CD4-positive, alpha-beta T cell treated with Interleukin-12 subunit alpha and Interleukin-12 subunit beta, for 1 hour (primary cell): ENCODE results near the gene GORAB.

Experiments used
- DNase-seq: peaks from one replicate; pipeline ENCODE4 v3.0.0-alpha.2; 2020

Gene GORAB

GRCh38 chr1:170593173-170594011, 61.4 kb downstream of the GORAB start:
- DNase-seq = no peak

- DNase-seq = no peak
Measured at GRCh38 chr1:170594066-170594626, 62.2 kb downstream of the GORAB start.

- no peak for DNase-seq
Measured at GRCh38 chr1:170596701-170597100, 64.7 kb downstream of the GORAB start.

- no peak for DNase-seq
Measured at GRCh38 chr1:170598618-170599017, 66.7 kb downstream of the GORAB start.

GRCh38 chr1:170599033-170599432, 67.1 kb downstream of the GORAB start:
- no peak for DNase-seq

GRCh38 chr1:170601866-170602265, 69.9 kb downstream of the GORAB start:
- DNase-seq = no peak
